GM18520 (cell line): ENCODE results near the gene CFAP58.

Source experiments
- ATAC-seq: cut with Tn5 transposase; IDR thresholded peaks from one replicate; pipeline ENCODE4 v1.9.1; 2021; ENCODE audit not compliant: unreplicated experiment

Gene CFAP58

GRCh38 chr10:104321725-104322415 lies 31.8 kb upstream of the CFAP58 start:
- ATAC-seq, result no peak

GRCh38 chr10:104322416-104322782 lies 31.2 kb upstream of the CFAP58 start:
- ATAC-seq, result peak; percentile 44

- no peak for ATAC-seq
These were observed 30.5 kb upstream of the CFAP58 start for GRCh38 chr10:104323085-104323484.

GRCh38 chr10:104323760-104324201 lies 29.9 kb upstream of the CFAP58 start:
- ATAC-seq, result no peak

GRCh38 chr10:104324221-104324686 lies 29.4 kb upstream of the CFAP58 start:
- ATAC-seq, result no peak

- ATAC-seq, result no peak
These were observed 28.7 kb upstream of the CFAP58 start for GRCh38 chr10:104324931-104325330.

- no peak for ATAC-seq
These were observed 27.9 kb upstream of the CFAP58 start for GRCh38 chr10:104325436-104326435.

GRCh38 chr10:104326991-104327610 lies 26.5 kb upstream of the CFAP58 start:
- no peak for ATAC-seq

- no peak for ATAC-seq
These were observed 25.6 kb upstream of the CFAP58 start for GRCh38 chr10:104327745-104328645.

- ATAC-seq, result no peak
These were observed 25.1 kb upstream of the CFAP58 start for GRCh38 chr10:104328646-104328895.

- ATAC-seq, result peak; percentile 54
These were observed 24.5 kb upstream of the CFAP58 start for GRCh38 chr10:104328896-104329710.

GRCh38 chr10:104329735-104330134 lies 23.9 kb upstream of the CFAP58 start:
- no peak for ATAC-seq

GRCh38 chr10:104330168-104331110 lies 23.2 kb upstream of the CFAP58 start:
- ATAC-seq, result no peak

- ATAC-seq, result no peak
These were observed 22.3 kb upstream of the CFAP58 start for GRCh38 chr10:104331208-104331838.

- ATAC-seq, result no peak
These were observed 21.2 kb upstream of the CFAP58 start for GRCh38 chr10:104332243-104333031.

- no peak for ATAC-seq
These were observed 20.5 kb upstream of the CFAP58 start for GRCh38 chr10:104333032-104333727.
